HL-60/S4 (cell line): ENCODE measurements around the gene ARFGAP3.

Source experiments
- in situ Hi-C: fragments of 300-500 bp; cut with MboI; formaldehyde crosslinking; loops from 2 replicates; pipeline ENCODE4 v1.14.3; 2022; ENCODE audit warnings: low sequenced_read_pairs

The ARFGAP3 gene

DNA sequence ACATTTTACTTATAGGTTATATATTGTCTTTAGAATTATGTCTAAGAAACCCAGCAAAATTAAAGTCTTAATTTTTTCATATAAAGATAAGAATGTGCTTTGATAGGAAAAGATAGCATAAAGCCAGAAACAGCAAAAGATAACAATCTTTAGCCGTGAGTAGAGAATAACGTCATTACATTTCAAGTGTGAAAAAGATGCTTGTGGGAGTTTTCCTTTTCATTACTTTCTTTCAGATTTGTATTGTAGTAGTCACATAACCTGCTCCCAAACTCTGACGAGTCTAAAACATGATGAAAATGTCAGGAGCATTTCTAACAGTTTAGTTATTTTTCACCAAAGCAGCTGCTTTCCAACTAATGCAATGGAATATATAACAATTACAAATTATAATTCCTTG is 31.3 kb downstream of the ARFGAP3 start:
- in situ Hi-C loops = no loop called here

DNA sequence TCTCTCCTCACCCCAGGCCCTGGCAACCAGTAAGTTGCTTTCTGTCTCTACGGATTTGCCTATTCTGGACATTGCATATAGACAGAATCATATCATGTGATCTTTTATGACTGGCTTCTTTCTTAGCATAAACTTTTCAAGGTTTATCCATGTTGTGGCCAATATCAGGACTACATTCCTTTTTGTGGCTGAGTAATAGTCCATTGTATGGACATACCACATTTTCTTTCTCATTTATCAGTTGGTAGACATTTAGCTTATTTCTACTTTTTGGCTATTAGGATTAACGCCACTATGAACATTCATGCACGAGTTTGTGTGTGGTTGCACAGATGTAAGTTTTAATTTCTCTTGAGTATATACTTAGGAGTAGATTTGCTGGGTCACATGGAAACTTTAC is 35.7 kb downstream of the ARFGAP3 start:
- in situ Hi-C loops = no loop called here

DNA sequence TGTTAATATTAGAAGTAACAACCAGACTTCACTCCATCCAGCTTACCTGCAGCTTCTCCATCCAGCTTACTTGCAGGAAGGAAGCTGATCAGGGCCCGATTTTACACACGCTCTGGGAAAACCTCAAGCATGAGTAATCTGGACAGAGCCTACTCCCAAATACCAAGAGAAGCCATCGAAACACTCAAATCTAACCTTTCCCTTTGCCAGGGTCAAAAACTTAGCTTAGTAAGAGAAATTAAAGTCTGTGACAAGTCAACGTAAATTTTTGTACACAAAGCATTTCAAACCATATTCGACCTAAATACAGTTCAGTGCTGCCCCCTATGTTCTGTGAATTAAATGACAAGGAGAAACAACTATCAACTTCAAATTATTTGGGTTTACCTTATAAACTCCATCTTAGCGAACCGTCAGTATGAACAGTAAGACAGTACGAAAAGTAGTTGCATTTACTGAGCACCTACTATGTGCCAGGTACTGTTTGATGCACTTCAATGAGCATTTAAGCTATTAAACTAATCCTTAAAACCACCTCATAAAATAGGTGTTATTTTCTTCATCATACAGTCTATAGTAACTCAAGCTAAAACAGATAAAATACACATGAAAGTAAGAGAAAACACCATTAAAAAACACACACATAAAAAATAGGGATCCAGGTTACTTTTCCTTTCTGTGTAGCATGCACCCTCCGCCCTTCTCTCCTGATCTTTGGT is 36.9 kb downstream of the ARFGAP3 start:
- in situ Hi-C loops = no loop called here

DNA sequence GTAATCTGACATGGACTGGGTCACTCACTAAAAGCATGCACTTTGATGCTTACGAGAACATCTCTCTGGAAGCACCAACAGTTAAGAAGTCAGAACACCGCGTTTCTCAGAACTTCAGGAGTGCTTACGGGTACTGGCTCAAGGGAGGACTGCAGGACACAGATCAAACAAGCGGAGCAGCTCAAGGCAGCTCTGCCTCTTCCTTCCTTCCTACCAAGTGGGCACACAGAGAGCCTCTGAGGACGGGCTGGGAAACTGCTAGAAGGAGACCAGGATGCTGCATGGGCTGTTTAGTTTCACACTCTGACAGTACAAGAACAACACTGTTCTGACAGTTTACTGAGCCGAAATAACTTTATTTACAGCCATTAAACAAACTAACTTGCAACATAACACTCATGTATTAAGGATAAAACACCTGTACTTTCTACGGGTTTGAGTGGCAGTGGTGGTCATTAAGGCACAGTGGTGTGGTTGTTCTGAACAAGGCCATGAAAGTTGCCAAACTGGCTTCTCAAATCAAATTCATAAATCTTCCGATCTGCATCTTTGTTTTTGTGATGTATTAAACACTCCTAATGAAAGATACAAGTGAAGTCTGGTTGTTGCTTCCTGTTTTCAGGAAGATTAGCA is 37.5 kb downstream of the ARFGAP3 start:
- in situ Hi-C loops = no loop called here

DNA sequence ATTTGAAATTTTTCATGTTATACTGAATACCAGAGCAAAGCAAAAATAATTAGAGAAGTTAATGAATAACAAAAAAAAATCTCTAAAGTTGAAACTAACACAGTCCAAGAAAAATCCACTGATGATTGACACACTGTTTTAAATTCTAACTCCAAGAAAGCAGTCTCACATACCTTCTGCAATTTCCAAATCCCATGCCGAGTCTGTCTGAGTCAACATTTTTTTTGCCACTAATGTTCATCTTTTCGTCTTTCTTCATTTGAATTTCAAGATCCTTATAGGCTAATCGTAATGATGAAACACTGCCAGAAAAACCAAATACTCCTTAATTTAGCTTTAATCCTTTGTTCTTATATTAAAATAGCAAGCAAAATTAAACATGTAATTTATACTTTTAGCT is 39.5 kb downstream of the ARFGAP3 start:
- in situ Hi-C loops = no loop called here

DNA sequence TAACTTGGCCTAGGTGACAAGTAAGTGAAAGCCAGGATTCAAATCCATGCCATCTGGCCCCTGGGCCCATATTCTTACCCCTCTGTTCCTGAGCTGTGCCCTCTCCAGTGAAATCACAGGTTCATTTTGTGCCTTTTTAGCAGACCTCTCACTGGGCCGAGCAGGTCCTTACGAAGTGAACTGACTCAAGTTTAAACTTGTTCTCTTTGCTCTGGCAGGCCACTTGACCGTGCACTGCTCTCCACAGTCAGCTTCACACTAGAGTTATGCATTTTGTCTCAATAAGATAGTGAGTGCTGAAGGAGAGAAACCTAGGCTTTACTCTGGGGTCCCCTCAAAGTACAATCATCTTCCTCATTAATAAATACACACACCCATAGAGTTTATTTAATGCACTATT is 40.7 kb downstream of the ARFGAP3 start:
- in situ Hi-C loops = no loop called here

DNA sequence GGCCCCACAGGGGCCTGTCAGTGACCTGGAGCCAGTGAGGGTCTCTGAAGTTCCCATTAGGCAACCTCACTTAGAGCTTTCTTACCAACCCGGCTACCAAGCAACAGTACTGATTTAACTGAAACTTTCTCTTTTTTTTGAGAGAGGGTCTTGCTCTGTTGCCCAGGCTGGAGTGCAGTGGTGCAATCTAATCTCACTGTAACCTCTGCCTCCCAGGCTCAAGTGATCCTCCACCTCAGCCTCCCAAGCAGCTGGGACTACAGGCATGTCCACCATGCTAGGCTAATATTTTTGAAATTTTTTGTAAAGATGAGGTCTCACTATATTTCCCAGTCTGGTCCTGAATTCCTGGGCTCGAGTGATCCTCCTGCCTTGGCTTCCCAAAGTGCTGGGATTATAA is 42.5 kb downstream of the ARFGAP3 start:
- in situ Hi-C loops = no loop called here

DNA sequence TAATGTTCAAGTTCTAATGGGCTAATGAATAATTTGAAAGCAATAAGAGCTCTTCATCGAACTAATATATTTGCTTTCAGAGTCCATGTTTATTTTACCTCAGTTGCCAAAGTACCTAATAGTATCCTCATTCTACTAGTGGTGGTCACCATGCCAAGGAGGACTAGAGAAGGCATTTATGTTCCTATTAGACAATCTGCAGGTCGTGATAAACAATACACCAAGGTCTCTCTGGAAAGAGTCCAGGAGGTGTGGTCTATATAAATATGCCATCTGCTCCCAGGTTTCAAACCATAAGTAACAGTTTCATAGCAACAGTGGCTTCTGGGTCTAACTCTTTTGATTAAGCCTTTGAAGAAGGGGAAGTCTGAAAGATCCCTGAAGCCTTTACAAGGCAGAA is 42.9 kb downstream of the ARFGAP3 start:
- in situ Hi-C loops = no loop called here

DNA sequence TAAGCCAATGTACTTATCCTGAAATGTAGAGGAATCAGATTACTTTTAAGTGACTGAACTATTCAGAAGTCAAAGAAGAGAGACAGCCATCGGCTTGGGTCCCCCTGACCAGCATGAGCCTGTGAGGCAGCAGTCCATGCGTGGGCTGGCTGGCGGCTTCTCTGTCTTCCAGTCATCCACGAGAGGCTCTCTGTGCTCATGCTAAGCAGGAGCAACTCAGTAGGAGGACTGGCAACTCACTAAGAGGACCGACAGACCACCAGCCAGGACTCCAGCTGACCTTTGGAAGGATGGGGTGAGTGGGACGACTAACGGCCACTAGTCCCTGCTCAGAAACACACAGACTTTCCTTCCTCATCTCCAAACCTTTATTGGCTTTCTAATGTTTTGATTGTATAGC is 43.6 kb downstream of the ARFGAP3 start:
- in situ Hi-C loops = no loop called here

DNA sequence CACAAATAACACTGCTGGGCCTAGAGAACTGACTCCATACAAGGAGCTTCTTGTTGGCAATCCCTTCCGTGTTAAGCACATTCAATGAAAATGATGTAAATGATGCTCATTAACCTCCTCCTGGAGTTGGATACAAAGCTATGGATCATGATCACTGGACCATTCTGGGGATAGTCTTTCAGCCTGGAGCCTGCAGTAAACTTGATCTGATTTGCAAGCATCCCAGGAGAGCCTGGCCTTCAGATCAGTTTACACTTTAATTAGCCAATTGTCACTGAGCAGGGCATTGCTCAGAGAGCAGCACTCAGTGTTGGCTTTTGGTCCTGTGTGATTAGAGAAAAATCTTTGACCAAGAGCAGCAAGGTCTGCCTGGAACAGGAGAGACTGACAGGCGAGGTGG is 45.6 kb downstream of the ARFGAP3 start:
- in situ Hi-C loops = no loop called here

DNA sequence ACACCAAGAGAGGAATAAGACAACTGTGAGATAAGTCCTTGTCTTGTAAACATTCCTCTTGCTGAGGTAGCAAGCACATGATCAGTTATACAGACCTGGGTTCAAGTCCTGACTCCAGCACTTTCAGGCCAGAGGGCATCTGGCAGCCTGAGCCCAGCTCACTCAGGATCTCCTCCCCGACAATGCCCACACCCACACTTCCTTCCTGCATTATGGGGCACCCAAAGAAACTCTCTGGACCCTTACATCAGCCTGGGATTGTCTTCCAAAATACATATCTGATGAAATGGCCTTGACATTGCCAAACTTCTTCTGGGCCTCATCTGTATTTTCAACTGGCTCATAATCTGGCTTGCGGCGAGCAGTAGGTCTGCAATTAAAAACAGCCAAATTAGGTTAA is 48.6 kb downstream of the ARFGAP3 start:
- in situ Hi-C loops = no loop called here

DNA sequence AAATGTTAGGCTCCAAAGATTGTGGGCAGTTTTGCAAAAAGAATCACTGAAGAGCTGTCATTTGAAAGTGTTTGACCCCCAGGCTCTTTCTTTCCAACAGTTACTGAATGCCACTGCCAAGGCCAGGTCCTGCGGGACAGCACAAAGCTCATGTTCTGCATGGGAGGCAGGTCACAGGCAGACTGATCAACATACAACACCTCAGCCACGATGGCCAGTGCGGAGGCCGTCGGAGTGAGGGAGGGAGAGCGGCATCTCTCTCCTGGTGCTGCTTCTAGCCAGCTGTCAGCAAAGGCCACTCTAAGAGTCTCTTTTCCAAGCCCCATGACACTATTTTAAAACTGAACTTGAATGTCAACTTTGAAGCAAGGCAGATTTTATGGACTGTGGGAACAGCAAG is 49.9 kb downstream of the ARFGAP3 start:
- in situ Hi-C loops = no loop called here

DNA sequence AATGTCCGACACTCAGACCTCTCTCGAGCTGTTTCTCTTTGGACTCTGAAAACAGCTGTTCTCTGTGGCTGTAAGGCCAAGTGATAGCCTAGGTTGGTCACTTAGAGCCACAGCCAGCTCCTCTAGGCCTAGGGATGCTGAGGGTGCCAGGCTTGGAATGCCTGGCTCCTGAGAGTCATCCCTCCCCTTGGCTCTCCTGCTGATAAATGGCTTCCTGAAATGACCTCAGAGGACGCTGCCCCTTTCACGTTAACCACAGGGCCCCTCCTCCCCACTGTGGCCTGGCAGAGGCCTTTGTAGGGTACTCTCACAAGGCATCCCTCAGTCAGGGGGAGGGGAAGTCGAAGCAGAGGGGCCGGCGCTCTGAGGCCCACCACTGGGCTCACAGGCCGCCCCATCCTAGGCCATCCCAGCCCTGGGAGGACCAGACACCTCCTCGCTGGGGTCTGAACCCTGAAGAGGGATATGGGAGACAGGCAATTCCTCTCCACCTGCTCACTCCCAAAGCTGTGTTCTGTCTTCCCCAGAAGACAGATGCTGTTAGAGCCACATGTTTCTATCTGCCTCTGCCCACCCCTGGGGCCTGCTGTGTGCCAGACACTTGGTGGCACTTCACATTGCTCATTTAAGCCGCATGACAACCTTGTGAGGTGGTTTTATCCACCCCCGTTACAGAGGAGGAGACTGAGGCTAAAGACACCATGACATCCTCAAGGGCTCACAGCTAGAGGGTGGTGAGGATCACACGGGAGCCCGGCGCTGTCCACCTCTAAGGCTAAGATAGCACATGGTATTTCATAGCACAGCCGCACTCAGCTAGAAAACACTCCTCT is 50.9 kb downstream of the ARFGAP3 start:
- in situ Hi-C loops = no loop called here

DNA sequence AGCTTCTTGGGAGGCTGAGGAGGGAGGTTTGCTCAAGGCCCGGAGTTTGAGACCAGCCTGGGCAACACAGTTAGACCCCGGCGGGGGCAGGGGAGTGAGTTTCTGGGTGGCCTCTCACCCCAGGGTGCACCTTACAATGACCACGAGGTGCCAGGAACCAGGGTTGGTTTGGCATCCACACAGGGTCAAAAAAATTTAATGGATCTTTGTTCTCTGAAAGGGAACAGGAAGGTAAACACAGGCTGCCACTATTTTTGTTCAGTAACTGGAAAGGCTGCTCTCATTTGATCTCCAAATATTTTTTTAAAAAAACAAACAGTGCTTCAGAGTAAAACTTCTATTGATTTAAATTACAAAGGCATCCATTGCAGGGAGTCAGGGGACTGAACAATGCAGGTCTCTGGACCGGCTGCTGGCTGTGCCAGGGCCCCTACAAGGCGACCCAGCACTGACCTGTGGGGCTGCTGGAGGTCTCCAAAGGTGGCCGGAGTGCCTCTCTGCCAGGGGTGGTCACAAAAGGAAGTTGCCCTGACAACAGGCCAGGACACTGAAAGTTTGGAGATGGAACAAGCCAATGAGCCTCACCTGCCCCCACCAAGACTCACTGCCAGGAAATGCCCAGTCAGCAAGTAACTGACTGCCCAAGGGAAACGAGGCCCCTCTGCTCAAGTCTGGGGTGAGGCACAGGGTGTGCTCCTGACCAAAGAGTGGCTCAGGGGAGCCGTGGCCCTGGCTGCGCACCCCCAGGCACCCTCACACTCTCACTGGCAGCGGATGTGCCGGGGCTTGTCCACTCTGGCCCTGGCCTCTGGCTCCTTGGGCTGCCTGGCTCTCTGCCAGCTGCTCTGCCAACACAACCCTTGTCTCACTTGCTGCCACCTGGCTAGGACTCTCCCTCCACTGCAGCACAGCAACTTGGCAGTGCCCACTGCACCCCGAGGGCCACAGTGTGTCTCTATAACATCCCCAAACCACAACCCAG is 51.8 kb downstream of the ARFGAP3 start:
- in situ Hi-C loops = no loop called here

DNA sequence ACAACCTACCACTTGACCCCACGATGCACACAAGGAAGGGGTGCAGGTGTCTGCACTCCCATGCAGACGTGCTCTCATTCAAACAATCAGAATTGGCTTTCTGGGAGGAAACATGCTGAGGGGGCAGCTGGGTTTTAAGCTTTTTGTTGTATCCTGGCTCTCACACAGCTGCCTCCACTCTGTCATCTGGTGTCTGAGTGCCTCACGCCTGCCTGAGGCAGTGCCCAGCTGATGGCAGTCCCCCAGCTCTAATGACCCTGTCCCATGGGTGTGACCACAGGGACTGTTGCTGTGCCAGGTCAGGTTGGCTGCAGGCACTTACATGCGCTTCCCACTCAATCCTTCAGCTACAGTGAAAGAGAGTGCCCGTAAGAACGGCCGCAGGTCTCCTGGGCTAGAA is 53.7 kb downstream of the ARFGAP3 start:
- in situ Hi-C loops = no loop called here

DNA sequence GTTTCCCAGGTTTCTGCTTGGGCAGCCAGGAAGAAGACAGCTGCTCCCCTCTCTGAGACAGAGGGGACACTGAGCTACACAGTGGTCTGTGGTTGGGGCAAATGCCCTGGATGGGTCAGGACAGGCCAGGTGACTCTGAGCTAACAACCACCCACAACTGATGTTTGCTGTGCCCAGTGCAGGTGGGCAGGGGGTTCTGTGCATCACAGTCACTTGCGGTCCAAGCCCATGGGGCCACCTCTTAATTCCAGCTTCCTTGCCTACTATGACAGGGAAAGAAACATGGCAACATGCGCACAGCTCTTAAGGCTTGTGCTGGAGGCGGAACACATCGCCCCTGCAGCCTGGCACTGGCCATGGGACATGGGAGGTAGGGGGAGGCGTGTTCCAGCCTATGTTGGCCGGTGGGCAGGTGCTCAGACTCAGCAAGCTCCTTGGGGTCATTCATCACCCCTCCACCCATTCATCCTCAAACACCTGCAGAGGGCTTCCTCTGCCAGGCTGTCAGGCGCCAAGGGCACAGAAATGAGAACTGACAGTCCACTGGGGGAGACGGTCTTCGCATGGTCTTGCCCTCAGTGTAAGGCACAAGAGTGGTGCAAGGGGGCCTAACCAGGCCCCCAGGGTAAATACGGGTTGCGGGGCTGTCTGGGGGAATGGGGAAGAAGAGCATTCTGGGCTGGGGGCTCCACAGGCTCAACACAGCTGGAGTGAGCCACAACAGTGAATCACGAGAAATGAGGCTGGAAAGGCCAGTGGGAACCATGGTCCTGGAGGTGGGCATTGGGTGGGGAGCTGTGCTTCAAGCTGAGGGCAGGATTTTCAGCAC is 55.6 kb downstream of the ARFGAP3 start:
- in situ Hi-C loops = no loop called here

DNA sequence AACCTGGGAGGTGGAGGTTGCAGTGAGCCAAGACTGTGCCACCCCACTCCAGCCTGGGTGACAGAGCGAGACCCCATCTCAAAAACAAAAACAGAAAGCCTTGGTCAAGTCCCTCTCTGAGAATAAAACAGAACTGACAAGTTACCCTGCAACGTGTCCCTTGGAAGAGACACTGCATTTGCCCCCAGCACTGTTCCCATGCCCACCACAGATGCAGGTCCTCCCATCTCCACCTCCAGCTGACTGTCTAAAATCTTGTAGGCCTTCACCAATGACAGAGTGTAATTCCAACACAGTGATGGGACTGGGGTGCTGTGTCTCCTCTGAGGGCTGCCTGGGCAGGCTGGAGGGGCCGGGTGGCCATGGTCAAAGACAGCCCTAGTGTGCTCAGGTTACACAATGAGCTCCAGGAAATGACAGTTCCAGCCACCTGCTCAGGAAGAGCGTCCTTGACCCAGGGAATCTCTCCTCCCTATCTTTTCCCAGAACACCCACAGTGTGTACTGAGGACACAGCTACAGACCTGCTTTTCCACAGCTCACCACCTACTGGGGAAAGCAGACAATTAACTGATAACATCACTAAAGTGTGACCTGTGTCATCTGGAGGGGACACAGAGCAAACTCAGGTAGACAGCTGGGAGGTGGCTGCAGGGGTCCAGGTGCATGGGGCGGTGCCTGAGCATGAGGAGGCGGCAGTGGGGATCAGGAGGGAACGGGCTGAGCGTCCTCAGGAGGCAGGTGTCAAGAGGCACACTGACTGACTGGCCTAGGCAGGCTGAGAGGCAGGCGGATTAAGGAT is 56.4 kb downstream of the ARFGAP3 start:
- in situ Hi-C loops = no loop called here

DNA sequence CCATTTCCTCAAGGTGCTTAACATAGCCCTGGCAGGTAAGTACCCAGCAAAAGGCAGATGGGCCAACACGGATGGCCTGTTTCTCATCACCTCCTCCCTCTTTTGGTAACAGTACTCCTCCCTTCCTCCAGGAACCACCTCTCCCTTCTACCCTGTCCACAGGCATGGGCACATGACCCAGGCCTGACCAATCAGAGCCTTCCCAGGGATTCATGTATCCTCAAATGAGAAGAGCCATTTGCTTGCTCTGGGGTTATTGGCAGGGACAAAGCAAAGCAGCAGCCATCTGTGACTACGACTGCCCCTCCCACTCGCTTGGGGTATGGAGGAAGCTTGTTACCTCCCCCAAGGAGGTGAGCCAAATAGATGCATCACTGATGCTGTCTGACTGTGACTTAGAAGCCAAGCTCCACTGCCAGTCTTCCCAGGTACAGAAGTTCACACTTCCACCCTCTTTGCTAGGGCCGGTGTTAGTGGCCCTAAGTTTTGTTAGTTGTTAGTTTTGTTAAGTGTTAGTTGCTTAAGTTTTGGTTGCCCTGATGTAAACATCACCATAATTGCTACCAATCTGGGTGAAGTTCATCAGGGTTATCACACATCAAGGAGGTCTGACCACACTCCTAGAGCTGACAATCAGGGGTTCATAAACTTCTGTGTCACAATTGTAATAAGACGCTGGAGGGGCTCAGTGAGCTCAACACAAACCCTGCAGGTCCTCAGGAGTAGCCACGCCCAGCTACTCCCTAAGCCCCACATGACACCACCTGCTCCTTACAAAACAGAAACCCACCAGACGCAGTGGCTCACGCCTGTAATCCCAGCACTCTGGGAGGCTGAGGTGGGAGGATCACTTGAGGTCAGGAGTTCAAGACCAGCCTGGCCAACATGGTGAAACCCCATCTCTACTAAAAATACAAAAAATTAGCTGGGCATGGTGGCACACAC is 57.3 kb downstream of the ARFGAP3 start:
- in situ Hi-C loops = no loop called here
